Ishikawa (cell line): Measurements from ENCODE around the gene PNPLA6.

Source experiments
- CEBPB ChIP-seq: IDR thresholded peaks from 2 replicates; pipeline ENCODE4 v1.6.1; 2012
- CREB1 ChIP-seq: IDR thresholded peaks from 2 replicates; pipeline ENCODE4 v1.6.1; 2012; ENCODE audit warnings: low read depth
- EGR1 ChIP-seq: IDR thresholded peaks from 2 replicates; pipeline ENCODE4 v1.6.1; 2012
- EP300 ChIP-seq: IDR thresholded peaks from 2 replicates; pipeline ENCODE4 v1.6.1; 2012; ENCODE audit warnings: borderline replicate concordance
- FOXM1 ChIP-seq: IDR thresholded peaks from 2 replicates; pipeline ENCODE4 v1.6.1; 2012; ENCODE audit warnings: low read depth, borderline replicate concordance
- NFIC ChIP-seq: IDR thresholded peaks from 2 replicates; pipeline ENCODE4 v1.6.1; 2012
- RAD21 ChIP-seq: IDR thresholded peaks from 2 replicates; pipeline ENCODE4 v1.6.1; 2012; ENCODE audit warnings: low read depth
- TAF1 ChIP-seq: IDR thresholded peaks from 2 replicates; pipeline ENCODE4 v1.6.1; 2012; ENCODE audit warnings: low read depth, mild to moderate bottlenecking
- TCF12 ChIP-seq: IDR thresholded peaks from 2 replicates; pipeline ENCODE4 v1.6.1; 2012; ENCODE audit warnings: low read depth
- TEAD4 ChIP-seq: IDR thresholded peaks from 2 replicates; pipeline ENCODE4 v1.6.1; 2012
- YY1 ChIP-seq: IDR thresholded peaks from 2 replicates; pipeline ENCODE4 v1.6.1; 2012; ENCODE audit warnings: low read depth
- ZBTB7A ChIP-seq: IDR thresholded peaks from 2 replicates; pipeline ENCODE4 v1.6.1; 2012; ENCODE audit warnings: low read depth
- TF ChIP-seq, protein P1 (sequence below): IDR thresholded peaks from 2 replicates; pipeline ENCODE4 v1.6.1; 2012; ENCODE audit warnings: low read depth, mild to moderate bottlenecking
- TF ChIP-seq, protein P2 (sequence below): IDR thresholded peaks from 2 replicates; pipeline ENCODE4 v1.6.1; 2012
- TF ChIP-seq, protein P3 (sequence below): IDR thresholded peaks from 2 replicates; pipeline ENCODE4 v1.6.1; 2012

Gene PNPLA6

DNA sequence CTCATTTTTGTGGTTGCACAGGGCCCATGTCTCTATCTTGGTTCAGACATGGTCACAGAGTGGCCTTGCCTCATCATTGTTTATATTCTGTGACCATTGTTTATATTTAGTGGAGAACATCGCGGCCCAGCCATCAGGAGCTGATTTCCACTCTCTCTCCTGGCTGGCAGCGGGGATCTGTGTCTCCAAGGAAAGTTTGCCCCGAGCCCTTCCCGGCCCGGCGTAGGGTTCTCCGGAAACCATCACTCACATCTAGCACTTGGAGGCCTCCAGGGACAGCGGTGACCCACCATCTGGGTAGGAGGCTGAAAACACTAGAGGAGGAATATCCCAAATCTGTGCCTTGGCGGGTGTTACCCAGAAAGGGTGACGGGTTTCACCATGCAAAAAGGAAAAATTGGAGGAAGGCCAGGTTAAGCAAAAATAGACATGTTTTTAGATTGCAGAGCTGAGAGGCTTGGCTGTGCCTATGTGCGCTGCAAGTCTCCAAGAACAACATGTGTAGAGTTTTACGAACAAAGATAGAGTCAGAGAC is 20.3 kb upstream of the PNPLA6 start:
- TF ChIP-seq EGR1 (no peak), TAF1 (no peak), YY1 (no peak), NFIC (no peak), CEBPB (no peak), EP300 (no peak), RAD21 (no peak), FOXM1 (no peak), TCF12 (no peak), CREB1 (no peak), ZBTB7A (no peak), TEAD4 (no peak)
- TF ChIP-seq, protein P1, sequence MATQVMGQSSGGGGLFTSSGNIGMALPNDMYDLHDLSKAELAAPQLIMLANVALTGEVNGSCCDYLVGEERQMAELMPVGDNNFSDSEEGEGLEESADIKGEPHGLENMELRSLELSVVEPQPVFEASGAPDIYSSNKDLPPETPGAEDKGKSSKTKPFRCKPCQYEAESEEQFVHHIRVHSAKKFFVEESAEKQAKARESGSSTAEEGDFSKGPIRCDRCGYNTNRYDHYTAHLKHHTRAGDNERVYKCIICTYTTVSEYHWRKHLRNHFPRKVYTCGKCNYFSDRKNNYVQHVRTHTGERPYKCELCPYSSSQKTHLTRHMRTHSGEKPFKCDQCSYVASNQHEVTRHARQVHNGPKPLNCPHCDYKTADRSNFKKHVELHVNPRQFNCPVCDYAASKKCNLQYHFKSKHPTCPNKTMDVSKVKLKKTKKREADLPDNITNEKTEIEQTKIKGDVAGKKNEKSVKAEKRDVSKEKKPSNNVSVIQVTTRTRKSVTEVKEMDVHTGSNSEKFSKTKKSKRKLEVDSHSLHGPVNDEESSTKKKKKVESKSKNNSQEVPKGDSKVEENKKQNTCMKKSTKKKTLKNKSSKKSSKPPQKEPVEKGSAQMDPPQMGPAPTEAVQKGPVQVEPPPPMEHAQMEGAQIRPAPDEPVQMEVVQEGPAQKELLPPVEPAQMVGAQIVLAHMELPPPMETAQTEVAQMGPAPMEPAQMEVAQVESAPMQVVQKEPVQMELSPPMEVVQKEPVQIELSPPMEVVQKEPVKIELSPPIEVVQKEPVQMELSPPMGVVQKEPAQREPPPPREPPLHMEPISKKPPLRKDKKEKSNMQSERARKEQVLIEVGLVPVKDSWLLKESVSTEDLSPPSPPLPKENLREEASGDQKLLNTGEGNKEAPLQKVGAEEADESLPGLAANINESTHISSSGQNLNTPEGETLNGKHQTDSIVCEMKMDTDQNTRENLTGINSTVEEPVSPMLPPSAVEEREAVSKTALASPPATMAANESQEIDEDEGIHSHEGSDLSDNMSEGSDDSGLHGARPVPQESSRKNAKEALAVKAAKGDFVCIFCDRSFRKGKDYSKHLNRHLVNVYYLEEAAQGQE = no peak
- TF ChIP-seq, protein P2, sequence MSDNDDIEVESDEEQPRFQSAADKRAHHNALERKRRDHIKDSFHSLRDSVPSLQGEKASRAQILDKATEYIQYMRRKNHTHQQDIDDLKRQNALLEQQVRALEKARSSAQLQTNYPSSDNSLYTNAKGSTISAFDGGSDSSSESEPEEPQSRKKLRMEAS = no peak
- TF ChIP-seq, protein P3, sequence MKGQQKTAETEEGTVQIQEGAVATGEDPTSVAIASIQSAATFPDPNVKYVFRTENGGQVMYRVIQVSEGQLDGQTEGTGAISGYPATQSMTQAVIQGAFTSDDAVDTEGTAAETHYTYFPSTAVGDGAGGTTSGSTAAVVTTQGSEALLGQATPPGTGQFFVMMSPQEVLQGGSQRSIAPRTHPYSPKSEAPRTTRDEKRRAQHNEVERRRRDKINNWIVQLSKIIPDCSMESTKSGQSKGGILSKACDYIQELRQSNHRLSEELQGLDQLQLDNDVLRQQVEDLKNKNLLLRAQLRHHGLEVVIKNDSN = no peak

DNA sequence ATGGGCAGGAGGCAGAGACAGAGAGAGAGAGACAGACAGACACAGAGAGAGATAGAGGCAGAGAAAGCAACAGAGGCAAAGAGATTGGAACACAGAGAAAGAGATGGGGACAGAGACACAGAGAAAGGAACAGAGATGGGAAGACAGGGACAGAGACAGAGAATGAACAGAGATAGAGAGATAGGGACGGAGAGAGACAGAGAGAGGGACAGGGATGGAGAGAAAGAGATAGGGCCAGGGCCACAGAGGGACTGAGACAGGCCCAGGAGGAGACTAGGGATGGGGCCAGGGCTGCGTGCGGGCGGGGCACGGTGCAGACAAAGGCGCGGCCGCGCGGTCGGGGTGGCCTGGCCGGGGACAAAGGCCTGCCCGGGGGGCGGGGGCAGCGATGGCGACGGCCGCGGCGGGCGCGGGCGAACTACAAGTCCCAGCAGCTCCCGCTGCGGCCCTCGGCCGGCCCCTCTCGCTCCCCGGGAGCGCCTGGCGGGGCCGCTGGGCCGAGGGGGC is 19.8 kb upstream of the PNPLA6 start, which contains the start of gene ZNF358:
TSS of gene ZNF358 (plus strand) at position 459 of the 507 bp plus-strand sequence. CDS start 3,140 bp downstream, outside the sequence.
- TF ChIP-seq ZBTB7A (no peak), TAF1 (no peak), YY1 (peak; percentile 87), FOXM1 (no peak)

DNA sequence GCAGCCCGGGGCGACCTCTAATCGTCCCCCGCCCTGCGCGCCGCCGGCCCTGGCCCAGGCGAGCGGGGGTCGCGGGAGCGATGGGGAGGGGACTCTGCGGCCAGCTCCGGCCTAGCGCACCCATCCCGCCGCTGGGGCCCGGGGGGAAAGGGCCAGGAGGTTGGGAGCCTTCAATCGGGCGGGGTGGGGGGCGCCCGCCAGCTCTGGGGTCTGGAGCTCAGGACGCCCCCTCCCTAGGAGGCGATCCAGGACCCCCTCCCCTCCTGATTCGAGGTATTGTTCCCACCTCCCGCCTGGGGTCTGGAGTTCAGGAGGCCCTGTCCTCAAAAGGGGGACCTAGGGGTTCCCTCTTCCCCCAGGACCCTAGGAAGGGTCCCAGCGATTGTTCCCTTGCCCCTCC is 19.2 kb upstream of the PNPLA6 start:
- TF ChIP-seq CEBPB (no peak), TEAD4 (no peak), YY1 (no peak), EGR1 (no peak), NFIC (no peak), ZBTB7A (peak; percentile 74), TCF12 (no peak), EP300 (no peak)
- TF ChIP-seq, protein P2 = no peak

DNA sequence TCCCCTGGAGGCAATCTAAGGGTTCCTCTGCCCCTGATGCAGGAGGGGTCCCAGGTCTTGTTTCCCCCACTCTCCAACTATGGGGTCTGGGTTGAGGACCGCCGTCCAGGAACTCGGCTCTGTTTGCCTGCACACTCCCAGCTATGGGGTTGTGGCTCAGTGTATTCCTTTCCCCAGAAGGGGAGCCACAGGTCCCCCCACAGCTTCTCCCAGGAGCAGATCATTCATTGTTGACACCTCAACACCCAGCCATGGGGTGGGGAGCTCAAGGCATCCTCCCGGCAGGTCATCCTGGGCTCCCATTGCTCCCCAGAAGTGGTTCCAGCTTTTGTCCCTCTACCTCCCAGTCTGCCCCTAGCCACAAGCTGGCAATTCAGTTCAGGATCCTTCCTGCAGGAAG is 18.6 kb upstream of the PNPLA6 start:
- TF ChIP-seq NFIC (no peak), ZBTB7A (no peak), EP300 (no peak), TCF12 (no peak), CEBPB (no peak), TEAD4 (no peak), RAD21 (no peak)
- TF ChIP-seq, protein P1 = no peak

DNA sequence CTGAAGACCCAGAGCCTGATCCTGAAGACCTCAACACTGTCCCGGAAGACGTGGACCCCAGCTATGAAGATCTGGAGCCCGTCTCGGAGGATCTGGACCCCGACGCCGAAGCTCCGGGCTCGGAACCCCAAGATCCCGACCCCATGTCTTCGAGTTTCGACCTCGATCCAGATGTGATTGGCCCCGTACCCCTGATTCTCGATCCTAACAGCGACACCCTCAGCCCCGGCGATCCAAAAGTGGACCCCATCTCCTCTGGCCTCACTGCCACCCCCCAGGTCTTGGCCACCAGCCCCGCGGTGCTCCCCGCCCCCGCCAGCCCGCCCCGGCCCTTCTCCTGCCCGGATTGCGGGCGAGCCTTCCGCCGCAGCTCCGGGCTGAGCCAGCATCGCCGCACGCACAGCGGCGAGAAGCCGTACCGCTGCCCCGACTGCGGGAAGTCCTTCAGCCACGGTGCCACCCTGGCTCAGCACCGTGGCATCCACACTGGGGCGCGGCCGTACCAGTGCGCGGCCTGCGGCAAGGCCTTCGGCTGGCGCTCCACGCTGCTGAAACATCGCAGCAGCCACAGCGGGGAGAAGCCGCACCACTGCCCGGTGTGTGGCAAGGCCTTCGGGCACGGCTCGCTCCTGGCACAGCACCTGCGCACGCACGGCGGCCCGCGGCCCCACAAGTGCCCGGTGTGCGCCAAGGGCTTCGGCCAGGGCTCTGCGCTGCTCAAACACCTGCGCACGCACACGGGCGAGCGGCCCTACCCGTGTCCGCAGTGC is 16.0 kb upstream of the PNPLA6 start:
- TF ChIP-seq RAD21 = no peak
- no peak for TF ChIP-seq EP300
- TF ChIP-seq, protein P1 = no peak
- no peak for TF ChIP-seq CREB1
- no peak for TF ChIP-seq YY1
- TF ChIP-seq, protein P2 = no peak
- no peak for TF ChIP-seq FOXM1
- TF ChIP-seq TAF1 = no peak
- TF ChIP-seq TCF12 = no peak
- TF ChIP-seq EGR1 = no peak
- TF ChIP-seq TEAD4 = no peak
- no peak for TF ChIP-seq NFIC
- TF ChIP-seq, protein P3 = no peak
- no peak for TF ChIP-seq CEBPB
- no peak for TF ChIP-seq ZBTB7A
